ENCODE data around the gene TPST2. TPM values are rescaled to one million over a fixed set of nuclear protein-coding genes. Genes with fewer than 3 reads are reported as not detected.

Gene TPST2
- total RNA-seq, 1 donor from 2014 or later: 26.2 TPM

GRCh38 chr22:26502688-26503561 lies 87.0 kb downstream of the TPST2 start:
- DNase-seq (ENCODE audit: low read depth): no peak
- TF ChIP-seq CTCF (IDR thresholded peaks at IDR 0.05; ENCODE audit: insufficient read depth, low read length, poor library complexity, severe bottlenecking): peak; percentile 75
- peaks cover 5% of the 10 kb centered on the region for H3K36me3 ChIP-seq (ENCODE audit: control insufficient read depth, insufficient read depth, low read length)
- H3K4me3 ChIP-seq (ENCODE audit: low read depth, low read length): no peak overlapping the region
- H3K27me3 ChIP-seq (ENCODE audit: control insufficient read depth, insufficient read depth, low read length): no peaks in the 10 kb centered on the region

GRCh38 chr22:26501996-26502395 lies 87.9 kb downstream of the TPST2 start:
- no peak for DNase-seq (ENCODE audit: low read depth)

GRCh38 chr22:26499188-26499703 lies 90.7 kb downstream of the TPST2 start:
- no peak overlapping the region for H3K4me3 ChIP-seq (ENCODE audit: low read depth, low read length)
- DNase-seq (ENCODE audit: low read depth): no peak
- H3K27me3 ChIP-seq (ENCODE audit: control insufficient read depth, insufficient read depth, low read length): no peaks in the 10 kb centered on the region
- TF ChIP-seq CTCF (IDR thresholded peaks at IDR 0.05; ENCODE audit: insufficient read depth, low read length, poor library complexity, severe bottlenecking): no peak
- peaks cover 4% of the 10 kb centered on the region for H3K36me3 ChIP-seq (ENCODE audit: control insufficient read depth, insufficient read depth, low read length)

More at GRCh38 chr22:26501996-26502395, 87.9 kb downstream of the TPST2 start:
- Histone ChIP-seq H3K4me3 (ENCODE audit: low read depth, low read length) (no peak overlapping the region), H3K27me3 (ENCODE audit: control insufficient read depth, insufficient read depth, low read length) (no peaks in the 10 kb centered on the region), H3K36me3 (ENCODE audit: control insufficient read depth, insufficient read depth, low read length) (peaks cover 5% of the 10 kb centered on the region)
- TF ChIP-seq CTCF (IDR thresholded peaks at IDR 0.05; ENCODE audit: insufficient read depth, low read length, poor library complexity, severe bottlenecking): no peak

- TF ChIP-seq CTCF (IDR thresholded peaks at IDR 0.05; ENCODE audit: insufficient read depth, low read length, poor library complexity, severe bottlenecking): no peak
- DNase-seq (ENCODE audit: low read depth): no peak
- peaks cover 4% of the 10 kb centered on the region for H3K36me3 ChIP-seq (ENCODE audit: control insufficient read depth, insufficient read depth, low read length)
These were observed 93.5 kb downstream of the TPST2 start for GRCh38 chr22:26496456-26496855.

DNA sequence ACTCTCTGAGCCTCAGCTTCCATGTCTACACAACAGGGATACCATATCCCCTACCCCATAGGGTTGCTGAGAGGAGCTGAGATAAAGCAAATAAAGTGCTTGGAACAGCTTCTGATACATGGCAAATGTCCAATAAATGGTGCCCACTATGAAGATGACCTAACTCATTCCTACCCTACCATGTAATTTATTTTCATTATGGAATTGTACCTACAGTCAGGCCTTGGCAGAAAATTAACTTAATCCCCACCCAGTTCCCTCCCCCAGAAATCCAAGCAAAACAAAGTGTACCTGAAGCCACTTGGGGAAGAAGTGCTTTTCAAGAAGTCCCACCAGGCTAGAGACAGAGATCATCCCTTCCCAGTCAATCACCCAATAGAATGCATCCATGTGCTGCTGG lies 95.4 kb downstream of the TPST2 start:
- peaks cover 5% of the 10 kb centered on the region for H3K36me3 ChIP-seq (ENCODE audit: control insufficient read depth, insufficient read depth, low read length)
- H3K4me3 ChIP-seq (ENCODE audit: low read depth, low read length): no peak overlapping the region
- DNase-seq (ENCODE audit: low read depth): no peak
- no peaks in the 10 kb centered on the region for H3K27me3 ChIP-seq (ENCODE audit: control insufficient read depth, insufficient read depth, low read length)
- no peak for TF ChIP-seq CTCF (IDR thresholded peaks at IDR 0.05; ENCODE audit: insufficient read depth, low read length, poor library complexity, severe bottlenecking)

More at GRCh38 chr22:26496456-26496855, 93.5 kb downstream of the TPST2 start:
- Histone ChIP-seq H3K27me3 (ENCODE audit: control insufficient read depth, insufficient read depth, low read length) (no peaks in the 10 kb centered on the region), H3K4me3 (ENCODE audit: low read depth, low read length) (no peak overlapping the region)
